Motor neuron (in vitro differentiated cells): Measurements from ENCODE around the gene NHS. TPM values are rescaled to one million over a fixed set of nuclear protein-coding genes. Genes with fewer than 3 reads are reported as not detected.

Source experiments
- ATAC-seq, 8 experiments: fragments of 200-7000 bp; cut with Tn5 transposase; replicated peaks in 6 of 8; 2 replicates each; pipeline ENCODE4 v1.8.0; 2021; ENCODE audit warnings: mild to moderate bottlenecking in 8 of 8, moderate library complexity in 8 of 8
- H3K27ac ChIP-seq, 2 donors: fragments of 250-450 bp; sonication (Bioruptor Pico); 2 replicates each; pipeline ENCODE4 v1.9.0; 2021; ENCODE audit warnings: antibody characterized with exemption in 2 of 2, mild to moderate bottlenecking in 2 of 2, moderate library complexity in 1 of 2
- H3K4me1 ChIP-seq, 2 donors: fragments of 250-450 bp; sonication (Bioruptor Pico); replicated peaks in 1 of 2; 2 replicates each; pipeline ENCODE4 v1.6.1; 2021; ENCODE audit warnings: antibody characterized with exemption in 2 of 2, mild to moderate bottlenecking in 2 of 2, moderate library complexity in 1 of 2
- H3K4me3 ChIP-seq, 5 donors: fragments of 250-450 bp; sonication (Bioruptor Pico); 2 replicates each; pipeline ENCODE4 v1.9.0; 2021; ENCODE audit warnings: antibody characterized with exemption in 5 of 5, mild to moderate bottlenecking in 5 of 5, moderate library complexity in 4 of 5
- WGBS, 10 experiments: fragments of 450-650 bp; shearing (Covaris generic); methylation state at CpG; one replicate each; pipeline ENCODE4 v1.0.0; 2022; 5-methylcytosine and 5-hydroxymethylcytosine counted together
- in situ Hi-C, 9 experiments: fragments of 400-800 bp; cut with MboI; loops; one replicate each; pipeline ENCODE4 v1.15.0; 2021; ENCODE audit warnings: low sequenced_read_pairs in 9 of 9, low pct_unique_long_range_greater_than_20kb in 2 of 9; ENCODE audit not compliant: unreplicated experiment in 9 of 9
- total RNA-seq, 8 experiments: library from RNA; unstranded; fragments of 300-600 nt; gene quantifications; 2 replicates each; pipeline versions ENCODE4 v1.2.3 to v1.2.4, GENCODE V29; 2022

Gene NHS
- total RNA-seq, 8 experiments from 2014 or later = 0.21 to 19.5 (median 7.0) TPM

GRCh38 chrX:17588303-17588702 is 213.3 kb downstream of the NHS start:
- Histone ChIP-seq H3K4me1 (peaks cover 20 to 24% of the 10 kb centered on the region in 2 donors), H3K27ac (no peak overlapping the region), H3K4me3 (no peak overlapping the region)
- 6 to 71% (median 59%) methylated on average over 1 to 3 of the region's 3 CpGs; no CpG with 5 or more reads in 6 of the 10 experiments for WGBS, 10 experiments
- peak in 3 of 8 experiments; percentile 6 to 46 (median 28) for ATAC-seq
- in situ Hi-C loops = loop anchor here in 1 of 9 experiments (25.0 kb wide), 1 partner anchor 351 kb away; no protein-coding TSS in a partner anchor

- peak overlapping the region; percentile 8 to 58 for H3K27ac ChIP-seq
- WGBS, 10 experiments = 0 to 88% (median 18%) methylated on average over 1 to 3 of the region's 9 CpGs; no CpG with 5 or more reads in 2 of the 10 experiments
- peak; percentile 78 to 90 (median 86) for ATAC-seq
- peak overlapping the region in 2 of 5 donors; percentile 1 to 15 for H3K4me3 ChIP-seq
- in situ Hi-C loops = loop anchor here in 1 of 9 experiments (25.0 kb wide), 1 partner anchor 354 kb away; no protein-coding TSS in a partner anchor
- H3K4me1 ChIP-seq = peaks cover 17 to 20% of the 10 kb centered on the region in 2 donors
These were observed 216.1 kb downstream of the NHS start for GRCh38 chrX:17590892-17591740.

- 0 to 67% methylated on average over 1 to 2 of the region's 4 CpGs; no CpG with 5 or more reads in 8 of the 10 experiments for WGBS, 10 experiments
- in situ Hi-C loops = loop anchor here in 1 of 9 experiments (25.0 kb wide), 1 partner anchor 354 kb away; no protein-coding TSS in a partner anchor
- Histone ChIP-seq H3K4me3 (peak overlapping the region in 2 of 5 donors; percentile 1 to 15), H3K27ac (peak overlapping the region; percentile 8 to 58), H3K4me1 (peaks cover 17 to 20% of the 10 kb centered on the region in 2 donors)
- ATAC-seq = peak; percentile 18 to 77 (median 64)
These were observed 216.7 kb downstream of the NHS start for GRCh38 chrX:17591741-17592110.

GRCh38 chrX:17592117-17592516 is 217.1 kb downstream of the NHS start:
- peak in 3 of 8 experiments; percentile 10 to 16 (median 14) for ATAC-seq
- peak overlapping the region in 1 of 2 donors; percentile 51 for H3K27ac ChIP-seq
- H3K4me3 ChIP-seq = no peak overlapping the region
- peaks cover 16 to 20% of the 10 kb centered on the region in 2 donors for H3K4me1 ChIP-seq
- 0 to 83% (median 60%) methylated on average over 1 of the region's 1 CpG; no CpG with 5 or more reads in 5 of the 10 experiments for WGBS, 10 experiments
- in situ Hi-C loops = loop anchor here in 1 of 9 experiments (25.0 kb wide), 1 partner anchor 355 kb away; no protein-coding TSS in a partner anchor

GRCh38 chrX:17594693-17595092 is 219.7 kb downstream of the NHS start:
- in situ Hi-C loops = loop anchor here in 1 of 9 experiments (25.0 kb wide), 1 partner anchor 357 kb away; no protein-coding TSS in a partner anchor
- Histone ChIP-seq H3K4me3 (no peak overlapping the region), H3K27ac (no peak overlapping the region), H3K4me1 (peaks cover 15 to 20% of the 10 kb centered on the region in 2 donors)
- no peak for ATAC-seq
- WGBS, 10 experiments = 100% methylated on average over 2 of the region's 2 CpGs; no CpG with 5 or more reads in 9 of the 10 experiments

GRCh38 chrX:17595456-17596035 is 220.5 kb downstream of the NHS start:
- H3K4me1 ChIP-seq = peaks cover 15 to 18% of the 10 kb centered on the region in 2 donors
- no peak overlapping the region for H3K27ac ChIP-seq
- no peak overlapping the region for H3K4me3 ChIP-seq
- 19 to 80% (median 41%) methylated on average over 1 to 3 of the region's 3 CpGs; no CpG with 5 or more reads in 5 of the 10 experiments for WGBS, 10 experiments
- ATAC-seq = no peak
- in situ Hi-C loops = loop anchor here in 1 of 9 experiments (25.0 kb wide), 1 partner anchor 358 kb away; no protein-coding TSS in a partner anchor

- Histone ChIP-seq H3K4me1 (peaks cover 11 to 13% of the 10 kb centered on the region in 2 donors), H3K27ac (no peak overlapping the region), H3K4me3 (no peak overlapping the region)
- ATAC-seq = peak in 1 of 8 experiments; percentile 26
- in situ Hi-C loops = loop anchor here in 1 of 9 experiments (25.0 kb wide), 1 partner anchor 359 kb away; no protein-coding TSS in a partner anchor
These were observed 221.1 kb downstream of the NHS start for GRCh38 chrX:17596061-17596460.

GRCh38 chrX:17596546-17597205 is 221.7 kb downstream of the NHS start:
- no peak overlapping the region for H3K27ac ChIP-seq
- in situ Hi-C loops = loop anchor here in 1 of 9 experiments (25.0 kb wide), 1 partner anchor 359 kb away; no protein-coding TSS in a partner anchor
- no peak overlapping the region for H3K4me3 ChIP-seq
- ATAC-seq = no peak
- 40 to 54% methylated on average over 2 to 4 of the region's 9 CpGs; no CpG with 5 or more reads in 8 of the 10 experiments for WGBS, 10 experiments
- H3K4me1 ChIP-seq = peaks cover 5 to 10% of the 10 kb centered on the region in 2 donors

- Histone ChIP-seq H3K4me1 (peaks cover 2 to 3% of the 10 kb centered on the region in 2 donors), H3K4me3 (no peak overlapping the region), H3K27ac (no peak overlapping the region)
- no peak for ATAC-seq
- in situ Hi-C loops = loop anchor here in 1 of 9 experiments (25.0 kb wide), 1 partner anchor 360 kb away; no protein-coding TSS in a partner anchor
- 64 to 100% methylated on average over 2 to 4 of the region's 7 CpGs; no CpG with 5 or more reads in 8 of the 10 experiments for WGBS, 10 experiments
These were observed 222.3 kb downstream of the NHS start for GRCh38 chrX:17597327-17597726.

GRCh38 chrX:17597836-17598439 is 222.9 kb downstream of the NHS start:
- WGBS, 10 experiments = 59 to 100% methylated on average over 2 of the region's 6 CpGs; no CpG with 5 or more reads in 8 of the 10 experiments
- Histone ChIP-seq H3K4me3 (no peak overlapping the region), H3K27ac (no peak overlapping the region), H3K4me1 (peaks cover 0 to 2% of the 10 kb centered on the region in 2 donors)
- no peak for ATAC-seq
- in situ Hi-C loops = loop anchor here in 1 of 9 experiments (25.0 kb wide), 1 partner anchor 361 kb away; no protein-coding TSS in a partner anchor

- Histone ChIP-seq H3K4me3 (no peak overlapping the region), H3K27ac (no peak overlapping the region), H3K4me1 (peaks cover 8 to 10% of the 10 kb centered on the region in 2 donors)
- no peak for ATAC-seq
- in situ Hi-C loops = no loop called here
- WGBS, 10 experiments = 0 to 40% (median 12%) methylated on average over 1 to 6 of the region's 6 CpGs; no CpG with 5 or more reads in 6 of the 10 experiments
These were observed 226.6 kb downstream of the NHS start for GRCh38 chrX:17601441-17602200.
